IMR-90 (cell line): ENCODE results near the gene NPIPA2. TPM values are rescaled to one million over a fixed set of nuclear protein-coding genes. Genes with fewer than 3 reads are reported as not detected.
"Not testable (repeated sequence)": the region's sequence is repeated elsewhere in the genome, so short reads cannot be mapped to it uniquely, and the experiment has no call there.

Source experiments
- ATAC-seq: fragments of 200-7000 bp; cut with Tn5 transposase; 2 replicates; pipeline ENCODE4 v1.9.1; 2020; ENCODE audit warnings: low read depth, mild to moderate bottlenecking, moderate library complexity
- BruUV-seq: library from RNA; stranded (reverse); fragments of 400-500 nt; replicated peaks from 2 replicates; lab custom pipeline; 2021; lab: Mats Ljungman, UMichigan
- CTCF ChIA-PET: fragments of 300-600 bp; formaldehyde crosslinking; extraction: SDS; loops from one replicate; lab custom pipeline; 2021; ENCODE audit warnings: antibody characterized with exemption; lab: Yijun Ruan, JAX
- POLR2A ChIA-PET: fragments of 300-600 bp; sonication (Branson Sonifier 250); formaldehyde crosslinking; loops from one replicate; lab custom pipeline; 2022; ENCODE audit warnings: antibody characterized with exemption; ENCODE audit not compliant: unreplicated experiment; lab: Charles Lee
- DNase-seq: peaks from one replicate; pipeline ENCODE4 v3.0.0; 2013
- H2AFZ ChIP-seq: replicated peaks from 2 replicates; pipeline ENCODE3; 2013; ENCODE audit warnings: low read length, mild to moderate bottlenecking; ENCODE audit not compliant: poor library complexity
- H2AK5ac ChIP-seq: 2 replicates; pipeline ENCODE4 v1.6.1; 2013; ENCODE audit warnings: low read depth, low read length, inconsistent platforms
- H2AK9ac ChIP-seq: replicated peaks from 2 replicates; pipeline ENCODE3; 2013; ENCODE audit warnings: mild to moderate bottlenecking, low read depth, low read length, moderate library complexity; ENCODE audit not compliant: poor library complexity
- H2BK120ac ChIP-seq: 2 replicates; pipeline ENCODE4 v1.6.1; 2013; ENCODE audit warnings: low read depth, low read length, inconsistent platforms
- H2BK15ac ChIP-seq: 3 replicates; pipeline ENCODE4 v1.6.1; 2013; ENCODE audit warnings: low read depth, low read length, inconsistent platforms
- H2BK20ac ChIP-seq: 2 replicates; pipeline ENCODE4 v1.6.1; 2013; ENCODE audit warnings: low read depth, mild to moderate bottlenecking, inconsistent platforms, low read length, moderate library complexity
- H2BK5ac ChIP-seq: 2 replicates; pipeline ENCODE4 v1.6.1; 2013; ENCODE audit warnings: mild to moderate bottlenecking, low read depth, low read length, inconsistent platforms; ENCODE audit not compliant: poor library complexity, severe bottlenecking
- H3K14ac ChIP-seq: replicated peaks from 2 replicates; pipeline ENCODE4 v1.6.1; 2013; ENCODE audit warnings: low read depth, low read length, inconsistent platforms
- H3K18ac ChIP-seq: 2 replicates; pipeline ENCODE4 v1.6.1; 2013; ENCODE audit warnings: low read depth, low read length, control low read depth
- H3K23ac ChIP-seq: 2 replicates; pipeline ENCODE4 v1.6.1; 2013; ENCODE audit warnings: low read depth, low read length, inconsistent platforms
- H3K27ac ChIP-seq: 2 replicates; pipeline ENCODE4 v1.5.1; 2013; ENCODE audit warnings: mild to moderate bottlenecking, control low read depth, low read length; ENCODE audit not compliant: insufficient read depth
- H3K27me3 ChIP-seq: 2 replicates; pipeline ENCODE4 v1.6.1; 2013; ENCODE audit warnings: low read length; ENCODE audit not compliant: control insufficient read depth, insufficient read depth
- H3K36me3 ChIP-seq: 2 replicates; pipeline ENCODE4 v1.6.1; 2013; ENCODE audit warnings: low read length, mixed read lengths; ENCODE audit not compliant: control insufficient read depth, insufficient read depth
- H3K4ac ChIP-seq: 2 replicates; pipeline ENCODE4 v1.6.1; 2013; ENCODE audit warnings: low read depth, low read length, inconsistent platforms
- H3K4me1 ChIP-seq: 2 replicates; pipeline ENCODE4 v1.6.1; 2013; ENCODE audit warnings: low read length, mixed read lengths; ENCODE audit not compliant: control insufficient read depth, insufficient read depth
- H3K4me2 ChIP-seq: 2 replicates; pipeline ENCODE4 v1.6.1; 2013; ENCODE audit warnings: low read depth, mild to moderate bottlenecking, control low read depth, low read length, moderate library complexity
- H3K4me3 ChIP-seq: 2 replicates; pipeline ENCODE4 v1.5.1; 2013; ENCODE audit warnings: low read depth, mild to moderate bottlenecking, control low read depth, low read length, moderate library complexity; ENCODE audit not compliant: insufficient read depth
- H3K56ac ChIP-seq: 2 replicates; pipeline ENCODE4 v1.6.1; 2013; ENCODE audit warnings: low read length, inconsistent platforms; ENCODE audit not compliant: insufficient read depth; ENCODE audit errors: extremely low read depth
- H3K79me1 ChIP-seq, 2 experiments: 2 replicates each; pipeline ENCODE4 v1.6.1; 2013; ENCODE audit warnings: low read length in 2 of 2, inconsistent platforms in 1 of 2, low read depth in 1 of 2
- H3K9ac ChIP-seq: 2 replicates; pipeline ENCODE4 v1.6.1; 2013; ENCODE audit warnings: low read depth, low read length, control low read depth
- H3K9me1 ChIP-seq: 2 replicates; pipeline ENCODE4 v1.6.1; 2013; ENCODE audit warnings: low read length, inconsistent platforms; ENCODE audit not compliant: insufficient read depth
- H3K9me3 ChIP-seq: 2 replicates; pipeline ENCODE4 v1.6.1; 2013; ENCODE audit warnings: low read length; ENCODE audit not compliant: control insufficient read depth, insufficient read depth
- H4K20me1 ChIP-seq: 2 replicates; pipeline ENCODE4 v1.6.1; 2013; ENCODE audit warnings: low read length, inconsistent platforms; ENCODE audit not compliant: insufficient read depth
- H4K5ac ChIP-seq: 2 replicates; pipeline ENCODE4 v1.6.1; 2013; ENCODE audit warnings: mild to moderate bottlenecking, low read depth, low read length, control low read depth
- H4K8ac ChIP-seq, 2 experiments: 2 replicates each; pipeline ENCODE4 v1.6.1; 2013; ENCODE audit warnings: low read depth in 2 of 2, low read length in 2 of 2, control low read depth in 1 of 2, inconsistent platforms in 1 of 2
- H4K91ac ChIP-seq: 2 replicates; pipeline ENCODE4 v1.6.1; 2013; ENCODE audit warnings: low read depth, low read length, inconsistent platforms; ENCODE audit not compliant: insufficient read depth
- WGBS, 2 experiments: methylation state at CpG; one replicate each; pipeline versions ENCODE4 v1.1.5 to v1.1.7; 2013; ENCODE audit warnings: missing lambda C conversion rate in 2 of 2; ENCODE audit not compliant: insufficient read length in 1 of 2; ENCODE audit errors: extremely low coverage in 2 of 2; 5-methylcytosine and 5-hydroxymethylcytosine counted together
- dilution Hi-C: fragments of 300-500 bp; cut with HindIII; formaldehyde crosslinking; loops from one replicate; pipeline ENCODE4 v1.14.3; 2018; ENCODE audit warnings: low sequenced_read_pairs; ENCODE audit not compliant: unreplicated experiment
- in situ Hi-C: fragments of 300-500 bp; cut with MboI; formaldehyde crosslinking; loops from 3 replicates; pipeline ENCODE4 v1.14.3; 2019; ENCODE audit warnings: low sequenced_read_pairs, inconsistent platforms, mixed read lengths
- intact Hi-C: fragments of 100-400 bp; cut with micrococcal nuclease; formaldehyde crosslinking; loops from 2 replicates; pipeline ENCODE4 v1.10.0; 2022
- polyA plus RNA-seq, 3 experiments: library from polyadenylated mRNA; depleted of rRNA; stranded (reverse); fragments of >200 nt; gene quantifications; 2 replicates each; pipeline ENCODE4 v1.2.3, GENCODE V29; 2012; ENCODE audit warnings: low replicate concordance in 1 of 3
- total RNA-seq: library from RNA; depleted of rRNA; stranded (reverse); fragments of >200 nt; gene quantifications from 2 replicates; pipeline ENCODE4 v1.2.3, GENCODE V29; 2012

NPIPA2 gene
- total and polyA plus RNA-seq, 2 of the 4 experiments (the other 2 are of a cell fraction), result 0.27 TPM; not detected in 1

DNA sequence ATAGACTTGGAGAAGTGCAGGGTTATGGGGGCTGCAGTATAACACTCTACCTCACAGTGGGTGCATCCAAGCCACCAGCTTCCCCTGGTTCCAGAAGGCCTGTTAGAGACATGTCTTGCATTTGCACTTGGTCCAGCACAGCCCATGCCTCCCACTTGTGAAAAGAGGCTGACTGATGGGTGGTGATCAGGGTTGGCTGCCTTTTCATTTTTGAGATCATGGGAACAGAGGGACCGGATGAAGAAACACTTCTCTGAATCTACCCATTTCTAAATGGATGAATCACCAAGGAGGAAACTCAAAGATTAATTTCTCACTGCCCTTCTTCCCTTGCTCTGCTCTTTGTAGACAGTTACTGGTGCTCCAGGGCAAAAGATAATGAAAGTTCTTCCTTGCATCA lies 43.8 kb downstream of the NPIPA2 start:
- H4K20me1 ChIP-seq, H3K4me2 ChIP-seq, H4K91ac ChIP-seq, H2BK20ac ChIP-seq, H2AK9ac ChIP-seq, H3K56ac ChIP-seq, H3K36me3 ChIP-seq, dilution Hi-C loops, H3K4me3 ChIP-seq, intact Hi-C loops, H3K9me3 ChIP-seq, H3K9ac ChIP-seq, H2BK5ac ChIP-seq, H3K4ac ChIP-seq, POLR2A ChIA-PET, in situ Hi-C loops, H3K79me1 ChIP-seq, H4K8ac ChIP-seq, DNase-seq, H2AFZ ChIP-seq, H2AK5ac ChIP-seq, H3K9me1 ChIP-seq, ATAC-seq, H4K5ac ChIP-seq, H3K23ac ChIP-seq, CTCF ChIA-PET, H2BK15ac ChIP-seq, H3K27ac ChIP-seq, H3K27me3 ChIP-seq, H3K18ac ChIP-seq, H3K4me1 ChIP-seq, BruUV-seq, H3K14ac ChIP-seq, H2BK120ac ChIP-seq: not testable (repeated sequence)
- WGBS, 2 experiments, result no CpG with 5 or more reads among the region's 1 CpG

- POLR2A ChIA-PET, H3K9ac ChIP-seq, H2BK15ac ChIP-seq, H3K23ac ChIP-seq, H2AK9ac ChIP-seq, H2BK20ac ChIP-seq, ATAC-seq, H4K8ac ChIP-seq, DNase-seq, H2AK5ac ChIP-seq, H2BK5ac ChIP-seq, intact Hi-C loops, H3K27me3 ChIP-seq, H3K4me1 ChIP-seq, H3K4ac ChIP-seq, dilution Hi-C loops, H4K91ac ChIP-seq, H3K9me1 ChIP-seq, H2BK120ac ChIP-seq, H3K56ac ChIP-seq, H3K14ac ChIP-seq, H3K27ac ChIP-seq, in situ Hi-C loops, H4K5ac ChIP-seq, BruUV-seq, H3K79me1 ChIP-seq, H3K4me3 ChIP-seq, H3K9me3 ChIP-seq, H3K36me3 ChIP-seq, H3K18ac ChIP-seq, H3K4me2 ChIP-seq, CTCF ChIA-PET, H4K20me1 ChIP-seq, H2AFZ ChIP-seq: not testable (repeated sequence)
- WGBS, 2 experiments, result no CpG with 5 or more reads among the region's 5 CpGs
Observed at GRCh38 chr16:14789577-14789976, 47.2 kb downstream of the NPIPA2 start.
